Activated CD4-positive, CD25-positive, alpha-beta regulatory T cell treated with anti-CD3 and anti-CD28 coated beads, Interleukin-2, amount 50 U/mL, for 72 hours (primary cell): ENCODE results near the gene CFAP46.
"Not testable (repeated sequence)": the region's sequence is repeated elsewhere in the genome, so short reads cannot be mapped to it uniquely, and the experiment has no call there.

Source experiments
- DNase-seq: peaks from one replicate; pipeline ENCODE4 v3.0.0; 2021

CFAP46 gene

DNA sequence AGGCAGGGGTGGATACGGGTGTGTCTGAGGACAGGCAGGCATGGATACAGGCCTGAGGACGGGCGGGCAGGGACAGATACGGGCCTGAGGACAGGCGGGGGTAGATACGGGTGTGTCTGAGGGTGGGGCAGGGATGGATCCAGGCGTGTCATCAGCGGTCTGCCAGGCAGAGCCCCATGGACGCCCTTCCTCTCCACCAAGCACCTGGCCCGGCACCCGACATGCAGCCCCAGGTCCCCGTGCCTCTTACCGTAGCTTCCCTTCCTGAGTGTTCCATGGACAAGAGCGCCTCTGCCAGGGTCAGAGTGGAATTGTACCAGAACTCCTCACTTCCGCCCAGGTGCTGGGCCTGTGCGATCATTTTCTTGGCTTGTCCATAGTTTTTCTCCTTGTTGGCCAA lies 81.8 kb downstream of the CFAP46 start:
- peak; percentile 12 for DNase-seq

DNA sequence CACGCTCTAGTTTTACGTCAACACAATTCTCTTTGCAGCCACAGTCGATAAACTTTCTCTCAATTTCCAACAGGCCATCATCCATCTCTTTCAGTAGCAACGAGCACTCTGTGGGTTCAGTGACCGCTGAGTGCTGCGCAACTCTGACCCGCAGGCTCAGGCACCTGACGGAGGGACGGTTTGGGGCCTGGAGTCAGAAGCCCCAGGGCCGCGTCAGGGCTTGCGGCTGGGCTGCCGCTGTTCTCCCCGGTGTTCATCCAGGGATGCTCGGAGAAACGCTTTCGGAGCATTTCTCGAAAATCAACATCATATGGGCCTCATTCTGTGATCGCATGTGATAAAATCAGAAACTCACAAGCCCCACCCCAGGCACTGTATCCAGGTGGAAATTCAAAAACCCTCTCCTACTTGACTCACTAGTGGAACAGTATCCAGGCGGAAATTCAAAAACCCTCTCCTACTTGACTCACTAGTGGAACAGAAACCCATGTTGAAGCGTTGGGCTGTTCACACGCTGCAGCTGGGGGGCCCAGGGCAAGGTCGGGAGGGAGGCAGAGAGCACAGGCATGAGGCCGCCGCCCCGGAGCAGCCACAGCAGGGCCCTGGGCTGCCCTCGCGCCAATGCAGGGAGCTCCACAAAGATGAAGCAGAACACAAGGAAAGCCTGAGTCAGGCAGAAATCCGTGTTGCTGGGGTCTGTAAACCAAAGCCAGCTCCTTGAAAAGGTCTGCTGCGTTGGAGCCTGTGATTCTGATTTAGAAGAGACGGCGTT lies 83.1 kb downstream of the CFAP46 start:
- peak; percentile 7 for DNase-seq

DNA sequence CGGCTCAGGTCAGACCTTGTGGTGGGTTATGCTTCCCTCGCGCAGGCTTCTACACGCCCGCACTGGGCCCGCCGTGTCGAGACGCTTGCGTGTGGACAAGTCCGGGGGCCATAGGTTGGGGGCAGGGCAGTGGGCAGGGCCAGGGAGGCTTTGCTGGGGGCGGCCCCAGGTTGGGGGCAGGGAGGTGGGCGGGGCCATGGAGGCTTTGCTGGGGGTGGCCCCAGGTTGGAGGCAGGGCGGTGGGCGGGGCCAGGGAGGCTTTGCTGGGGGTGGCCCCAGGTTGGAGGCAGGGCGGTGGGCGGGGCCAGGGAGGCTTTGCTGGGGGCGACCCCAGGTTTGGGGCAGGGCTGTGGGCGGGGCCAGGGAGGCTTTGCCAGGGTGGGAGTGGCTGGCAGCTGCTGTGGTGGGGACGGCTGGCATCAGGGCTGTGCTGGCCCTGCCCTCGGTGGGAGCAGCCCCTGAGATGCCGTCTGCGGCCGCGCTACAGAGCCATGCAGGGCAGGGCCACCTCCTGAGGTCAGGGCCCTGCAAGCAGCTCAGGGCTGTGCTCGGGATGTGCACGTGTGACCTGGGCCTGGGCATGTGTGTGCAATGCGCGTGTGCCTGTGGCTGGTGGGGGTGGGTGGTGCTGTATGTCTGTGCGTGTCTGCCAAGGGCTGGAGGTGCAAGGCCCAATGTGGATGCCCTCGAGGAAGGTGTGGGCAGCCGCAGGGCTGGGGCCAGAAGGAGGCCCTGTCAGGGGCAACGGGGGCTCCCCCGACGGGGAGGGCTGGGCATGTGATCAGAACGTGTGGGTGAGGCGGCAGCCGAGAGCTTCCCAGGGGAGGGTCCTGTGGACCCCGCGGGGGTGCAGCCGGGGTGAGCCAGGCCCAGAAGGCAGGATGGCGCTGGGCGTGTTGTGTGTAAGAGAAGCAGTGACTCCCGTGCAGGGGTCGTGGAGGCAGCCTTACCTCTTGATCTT lies 84.0 kb downstream of the CFAP46 start:
- peak; percentile 24 for DNase-seq

DNA sequence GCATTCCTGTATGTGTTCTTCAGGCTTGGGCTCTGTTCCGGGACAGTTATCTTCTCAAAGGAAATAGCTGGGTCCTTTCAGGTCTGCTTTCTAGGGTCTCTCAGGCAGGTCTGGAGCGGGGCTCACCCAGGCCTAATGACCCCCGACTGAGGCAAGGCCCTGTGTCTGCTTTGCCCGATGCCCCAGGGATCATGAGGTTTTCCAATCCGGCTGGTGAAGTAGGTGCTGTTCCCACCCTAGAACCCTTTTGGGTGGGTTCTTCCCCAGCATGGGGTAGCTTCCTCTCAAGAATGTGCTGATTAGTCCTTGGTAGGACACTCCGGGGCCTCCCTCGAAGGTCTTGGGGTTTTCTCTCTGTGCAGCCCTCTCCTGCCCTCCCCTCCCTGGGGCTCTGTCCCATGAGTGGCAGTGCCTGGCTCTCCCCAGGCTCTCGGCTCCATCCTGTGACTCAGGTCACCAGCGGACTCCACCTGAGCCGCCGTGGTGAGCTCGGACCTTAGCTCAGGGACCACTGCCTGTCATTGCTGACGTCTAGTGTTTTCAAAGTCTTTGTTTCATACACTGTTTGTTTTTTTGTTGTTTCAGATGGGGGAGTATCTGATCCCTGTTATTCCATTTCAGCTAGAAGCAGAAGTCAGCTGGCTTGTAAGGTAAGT lies 85.4 kb downstream of the CFAP46 start:
- peak; percentile 14 for DNase-seq

DNA sequence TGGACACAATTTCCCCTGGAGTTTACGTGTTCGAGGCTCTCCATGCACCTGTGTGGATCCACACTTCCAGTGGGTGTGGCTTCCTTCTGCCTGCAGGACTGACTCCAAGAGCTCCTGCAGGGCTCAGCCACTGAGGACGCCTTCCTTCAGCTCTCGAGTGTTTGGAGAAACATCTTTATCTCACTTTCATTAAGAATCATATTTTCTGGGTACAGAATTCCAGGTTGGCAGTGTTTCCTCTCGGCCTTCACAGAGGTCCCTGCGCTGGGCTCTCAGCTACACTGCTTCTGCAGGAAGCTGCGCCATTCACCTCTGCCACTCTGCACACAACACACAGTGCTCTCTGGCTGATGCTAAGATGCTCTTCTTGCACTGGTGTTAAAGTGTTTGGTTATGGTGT lies 86.5 kb downstream of the CFAP46 start:
- DNase-seq: peak; percentile 3

DNA sequence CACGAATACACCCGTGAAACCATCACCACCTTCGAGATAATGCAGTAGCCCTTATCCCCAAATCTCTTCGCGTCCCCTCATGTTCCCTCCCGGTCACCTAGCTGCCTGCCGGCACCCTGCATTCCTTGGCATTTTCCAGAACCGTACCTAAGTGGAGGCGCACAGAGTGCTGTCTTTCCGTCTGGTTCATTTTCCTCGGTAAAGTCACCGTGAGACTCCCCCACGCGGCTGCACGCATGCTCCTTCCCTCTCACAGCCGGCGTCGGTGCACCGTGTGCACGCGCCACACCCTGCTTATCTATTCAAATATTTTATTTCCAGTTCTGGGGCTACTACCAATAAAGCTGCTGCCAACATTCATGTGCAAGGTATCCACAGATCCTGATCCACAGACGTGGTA lies 90.9 kb downstream of the CFAP46 start:
- DNase-seq: peak; percentile 26

DNA sequence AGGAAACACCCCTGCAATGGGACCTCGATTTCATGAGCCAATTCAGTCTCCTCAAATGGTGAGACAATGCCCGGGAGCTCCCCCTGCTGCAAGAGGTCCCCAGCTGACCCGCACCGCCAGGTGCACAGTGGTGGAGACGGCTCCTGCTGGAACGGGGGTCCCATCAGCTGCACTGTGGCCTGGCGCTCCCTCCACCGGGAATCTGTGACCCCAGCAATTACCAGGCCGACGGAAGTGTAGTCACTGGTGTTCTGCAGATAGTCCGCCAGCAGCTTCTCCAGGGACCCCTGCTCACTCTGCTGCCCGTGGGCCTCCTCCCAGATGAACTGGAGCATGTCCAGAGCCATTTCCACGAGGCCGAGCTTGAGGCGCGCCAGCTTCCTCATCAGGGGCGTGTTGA lies 91.5 kb downstream of the CFAP46 start:
- DNase-seq: peak; percentile 12

DNA sequence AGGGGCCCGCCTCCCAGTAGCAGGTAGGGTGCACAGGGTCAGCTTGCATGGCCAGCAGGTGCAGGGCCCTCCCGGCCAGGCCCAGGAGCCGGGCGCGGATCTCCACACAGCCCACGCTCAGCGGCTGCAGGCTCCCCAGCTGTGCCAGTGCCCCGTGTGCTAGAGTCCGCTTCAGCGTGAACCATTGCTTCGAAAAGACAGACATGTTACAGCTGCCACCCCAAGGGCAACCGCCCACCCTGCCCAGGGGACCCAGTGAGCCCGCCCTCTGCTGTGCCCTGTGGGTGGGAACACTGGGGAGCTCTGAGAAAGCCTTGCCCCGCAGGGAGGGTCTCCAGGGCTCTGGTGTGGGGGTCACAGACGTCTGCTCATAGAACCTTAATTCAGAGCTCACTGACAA lies 92.1 kb downstream of the CFAP46 start:
- no peak for DNase-seq

DNA sequence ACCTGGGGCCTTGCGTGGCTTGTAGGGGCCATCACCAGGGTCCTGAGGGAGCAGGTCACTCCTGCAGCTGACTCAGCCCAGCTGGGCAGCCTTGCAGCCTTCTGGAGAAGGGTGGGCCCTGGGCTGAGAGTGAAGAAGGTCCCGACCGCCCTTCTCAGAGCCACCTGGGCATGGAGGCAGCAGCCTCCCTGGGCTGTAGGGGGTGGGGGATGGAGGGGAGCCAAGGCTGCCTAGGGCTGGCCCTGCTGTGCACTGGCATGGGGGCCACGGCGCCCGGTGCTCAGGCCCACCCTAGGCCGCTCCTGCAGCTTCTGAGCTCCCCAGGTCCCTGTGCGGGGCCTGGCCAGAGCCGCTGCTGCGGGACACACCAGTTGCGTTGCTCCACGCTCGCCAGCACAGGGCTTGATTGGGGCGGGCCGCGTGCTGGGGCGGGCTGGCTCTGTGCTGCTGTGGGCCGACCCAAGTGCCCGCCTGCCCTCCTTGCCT lies 92.8 kb downstream of the CFAP46 start:
- DNase-seq: peak; percentile 25

DNA sequence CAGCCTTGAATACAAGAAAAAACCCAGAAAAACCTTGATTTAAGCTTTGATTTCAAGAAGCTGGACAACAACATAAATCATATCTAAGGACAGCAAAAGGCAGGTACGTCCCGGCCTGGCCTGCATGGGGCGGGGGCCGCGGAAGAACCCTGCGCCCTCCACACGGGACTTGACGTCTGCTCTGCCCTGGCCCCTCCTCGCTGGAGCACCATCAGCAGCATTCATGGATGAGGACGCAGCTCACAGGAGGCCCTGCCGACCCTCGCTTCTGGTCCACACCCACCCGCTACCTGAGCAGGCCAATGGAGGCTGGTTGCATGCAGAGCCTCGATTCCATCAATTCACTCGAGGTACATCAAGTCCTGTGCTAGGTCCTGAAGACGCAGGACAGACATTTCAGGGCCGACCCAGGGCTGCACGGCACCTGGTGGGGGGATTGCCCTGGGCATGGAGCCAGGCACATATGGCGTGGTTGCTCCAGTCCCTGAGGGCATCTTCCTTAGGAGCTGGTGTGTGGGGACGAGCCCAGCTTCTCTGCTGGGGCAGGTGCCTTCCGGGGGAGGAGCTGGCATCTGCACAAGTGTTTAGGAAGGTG lies 93.3 kb downstream of the CFAP46 start:
- DNase-seq: peak; percentile 14

DNA sequence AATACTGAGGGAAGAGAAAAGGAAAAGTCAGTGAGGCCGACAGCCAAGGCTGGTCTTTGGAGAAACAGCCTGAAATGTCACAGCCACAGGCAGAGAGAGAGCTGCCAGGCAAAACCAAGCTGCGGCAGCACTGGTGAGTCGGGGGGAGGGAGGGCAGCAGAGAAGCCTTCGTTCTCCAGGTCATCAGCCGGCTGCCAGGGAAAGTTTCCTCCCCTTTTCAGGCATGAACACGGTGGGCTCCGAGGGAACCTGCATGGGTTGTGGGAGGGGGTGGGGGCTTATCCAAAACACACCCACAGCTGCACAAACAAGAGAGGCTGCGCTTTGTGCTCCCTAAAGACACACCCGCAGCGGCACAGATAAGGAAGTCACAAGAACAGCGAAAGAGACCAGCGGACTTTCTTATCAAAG lies 94.1 kb downstream of the CFAP46 start:
- DNase-seq: no peak

DNA sequence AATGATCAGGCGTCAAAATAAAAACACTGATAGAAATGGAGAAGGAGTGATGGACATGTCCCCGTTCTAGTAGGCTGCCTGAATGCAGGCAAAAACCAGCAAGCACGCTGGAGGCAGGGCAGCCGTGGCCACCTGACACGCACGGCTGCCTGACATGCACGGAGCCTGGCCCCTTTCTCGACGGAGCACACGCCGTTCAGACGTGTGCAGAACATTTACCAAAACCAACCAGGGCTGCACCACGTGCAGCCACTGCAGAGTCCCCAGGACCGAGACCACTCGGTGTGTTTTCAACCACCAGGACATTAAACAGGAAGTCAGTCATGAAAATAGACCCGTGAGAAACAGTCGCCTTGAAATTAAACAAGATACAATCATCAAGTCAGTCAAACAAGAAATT lies 94.5 kb downstream of the CFAP46 start:
- no peak for DNase-seq

DNA sequence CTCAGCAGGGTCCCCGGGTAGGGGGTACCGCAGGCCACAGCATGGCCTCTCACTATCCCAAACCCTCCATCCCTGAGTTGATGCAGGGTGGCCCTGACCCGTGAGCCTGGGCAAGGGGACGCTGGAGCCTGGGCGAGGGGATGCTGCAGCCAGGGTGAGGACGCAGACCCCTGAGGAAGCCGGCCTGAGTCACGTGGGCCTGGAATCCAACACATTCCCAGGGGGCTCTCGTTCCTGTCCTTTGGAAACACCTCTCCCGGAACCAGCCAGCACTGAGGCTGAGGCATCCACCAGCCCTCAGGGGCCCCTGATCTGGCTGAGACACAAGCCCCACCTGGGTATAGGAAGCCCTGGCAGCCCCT lies 95.0 kb downstream of the CFAP46 start:
- DNase-seq: no peak

DNA sequence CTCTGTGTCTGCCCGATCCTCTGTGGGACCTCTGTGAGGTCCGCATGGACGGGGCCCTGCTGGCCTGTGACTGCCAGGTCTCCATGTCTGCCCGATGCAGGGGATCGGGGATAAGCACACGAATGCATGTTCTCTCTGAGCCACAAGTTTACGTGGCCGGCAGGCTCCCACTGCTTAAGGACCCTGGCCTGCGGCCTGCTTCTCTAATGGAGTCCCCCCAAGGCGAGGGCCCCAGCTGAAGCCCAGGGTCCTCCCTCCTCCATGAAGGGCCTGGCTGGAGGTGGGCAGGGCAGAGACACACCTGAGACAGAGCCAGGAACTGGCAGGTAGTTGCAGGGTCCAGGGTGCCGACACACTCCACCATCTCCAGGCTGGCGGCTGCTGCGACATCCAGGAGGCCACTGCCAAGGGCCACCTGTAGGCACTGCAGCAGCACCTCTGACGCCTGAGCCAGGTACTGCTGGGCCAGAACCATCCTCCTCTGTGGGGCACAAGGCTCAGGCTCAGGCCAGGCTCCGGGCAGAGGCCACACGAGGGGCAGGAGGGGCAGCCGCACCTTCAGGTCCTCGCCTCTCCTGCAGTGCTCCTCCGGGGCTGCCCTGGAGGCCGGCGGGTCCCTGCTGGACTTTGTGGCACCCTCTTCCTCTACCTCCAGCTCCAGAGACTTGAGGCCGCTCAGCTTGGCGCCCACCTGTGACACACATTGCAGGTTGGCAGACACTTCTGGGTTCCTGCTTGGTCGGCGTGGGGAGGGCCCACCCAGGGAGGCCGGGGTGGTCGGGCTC lies 95.5 kb downstream of the CFAP46 start:
- DNase-seq: peak; percentile 21

DNA sequence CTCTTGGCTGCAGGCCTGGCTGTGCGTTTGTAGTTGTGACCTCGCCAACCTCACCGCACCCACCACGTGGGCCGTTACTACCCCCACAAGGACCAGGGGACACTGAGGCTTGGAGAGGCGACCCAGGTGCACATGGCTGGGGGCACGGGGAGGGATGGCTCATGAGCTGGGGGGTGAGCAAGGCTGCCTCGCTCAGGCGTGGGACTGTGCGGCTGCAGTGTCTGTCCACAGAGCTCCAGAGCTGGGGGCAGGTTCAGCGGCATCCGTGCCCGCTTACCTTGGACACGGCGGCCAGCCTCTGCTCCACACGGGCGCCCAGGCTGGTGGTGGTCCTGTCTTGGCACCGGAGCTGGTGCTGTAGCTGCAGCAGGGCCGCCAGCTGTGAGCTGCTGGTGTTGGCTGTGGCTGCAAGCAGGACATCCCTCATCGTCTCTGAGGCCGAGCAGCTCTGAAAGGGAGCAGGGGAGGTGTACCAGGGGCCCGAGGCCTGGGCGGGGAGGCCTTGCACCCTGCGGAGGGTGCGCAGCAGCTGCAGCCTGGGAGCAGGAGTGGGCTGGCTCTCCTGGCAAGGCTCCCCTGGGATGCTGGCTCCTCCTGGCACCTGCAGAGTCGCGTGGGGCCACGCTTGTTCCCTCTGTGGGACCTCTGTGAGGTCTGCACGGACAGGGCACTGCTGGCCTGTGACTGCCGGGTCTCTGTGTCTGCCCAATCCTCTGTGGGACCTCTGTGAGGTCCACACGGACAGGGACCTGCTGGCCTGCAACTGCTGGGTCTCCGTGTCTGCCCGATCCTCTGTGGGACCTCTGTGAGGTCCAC lies 96.4 kb downstream of the CFAP46 start:
- DNase-seq: no peak

DNA sequence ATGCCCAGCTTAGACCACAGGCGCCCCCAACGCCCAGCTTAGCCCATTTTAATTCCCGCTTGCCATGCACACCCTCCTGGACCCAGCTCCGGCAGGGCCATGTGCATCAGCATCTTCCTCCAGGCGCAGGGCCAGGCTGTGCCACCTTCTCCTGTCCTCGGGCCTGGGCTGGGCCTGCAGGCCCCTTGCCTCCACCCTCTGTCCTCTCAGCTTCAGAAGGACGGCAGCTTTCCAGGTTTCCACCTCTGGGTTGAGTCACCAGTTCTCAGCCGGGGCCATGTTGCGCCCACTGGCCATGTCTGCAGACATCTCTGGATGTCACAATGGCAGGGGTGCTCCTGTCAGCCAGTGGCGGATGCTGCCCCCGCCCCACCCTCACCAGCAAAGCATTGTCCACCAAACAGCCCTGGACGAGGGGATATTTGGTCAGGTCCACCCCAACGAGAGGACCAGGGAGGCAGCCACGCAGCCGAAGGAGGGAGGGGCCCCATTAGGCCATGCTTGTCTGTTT lies 97.3 kb downstream of the CFAP46 start:
- no peak for DNase-seq

DNA sequence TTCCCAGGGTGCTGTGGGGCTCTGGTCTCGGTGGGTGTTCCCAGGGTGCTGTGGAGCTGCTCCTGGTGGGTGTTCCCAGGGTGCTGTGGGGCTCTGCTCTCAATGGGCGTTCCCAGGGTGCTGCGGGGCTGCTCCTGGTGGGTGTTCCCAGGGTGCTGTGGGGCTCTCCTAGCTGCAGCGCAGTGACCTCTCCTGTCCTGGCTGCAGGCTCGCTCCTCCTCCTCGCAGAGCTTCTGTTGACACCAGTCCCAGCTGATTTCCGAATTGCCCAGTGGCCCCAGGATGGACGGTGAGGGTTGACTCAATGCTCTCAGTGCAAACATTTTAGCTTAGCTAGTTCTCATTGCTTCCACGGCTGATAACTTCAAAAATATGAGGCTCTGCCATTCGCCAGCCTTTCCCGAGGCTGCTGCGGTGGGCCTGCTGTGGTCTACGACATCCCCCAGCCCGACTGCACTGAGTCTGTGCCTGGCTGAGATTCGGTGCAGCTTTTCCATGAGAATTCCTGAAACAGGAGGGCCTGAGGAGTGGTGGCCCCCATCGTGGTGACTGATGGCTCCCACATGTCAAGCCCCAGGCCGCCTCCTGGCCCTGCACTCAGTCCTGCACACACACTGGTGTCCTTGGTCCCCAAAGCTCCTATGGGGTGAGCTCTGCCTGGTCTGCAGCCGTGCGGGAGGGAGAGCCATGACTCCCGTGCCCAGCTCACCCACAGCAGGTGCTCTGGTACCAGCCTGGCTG lies 98.1 kb downstream of the CFAP46 start:
- DNase-seq: no peak

DNA sequence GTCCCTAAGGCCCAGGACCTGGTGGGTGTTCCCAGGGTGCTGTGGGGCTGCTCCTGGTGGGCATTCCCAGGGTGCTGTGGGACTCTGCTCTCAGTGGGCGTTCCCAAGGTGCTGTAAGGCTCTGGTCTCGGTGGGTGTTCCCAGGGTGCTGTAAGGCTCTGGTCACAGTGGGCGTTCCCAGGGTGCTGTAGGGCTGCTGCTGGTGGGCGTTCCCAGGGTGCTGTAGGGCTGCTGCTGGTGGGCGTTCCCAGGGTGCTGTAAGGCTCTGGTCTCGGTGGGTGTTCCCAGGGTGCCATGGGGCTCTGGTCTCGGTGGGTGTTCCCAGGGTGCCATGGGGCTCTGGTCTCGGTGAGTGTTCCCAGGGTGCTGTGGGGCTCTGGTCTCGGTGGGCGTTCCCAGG lies 99.1 kb downstream of the CFAP46 start:
- not testable (repeated sequence) for DNase-seq

DNA sequence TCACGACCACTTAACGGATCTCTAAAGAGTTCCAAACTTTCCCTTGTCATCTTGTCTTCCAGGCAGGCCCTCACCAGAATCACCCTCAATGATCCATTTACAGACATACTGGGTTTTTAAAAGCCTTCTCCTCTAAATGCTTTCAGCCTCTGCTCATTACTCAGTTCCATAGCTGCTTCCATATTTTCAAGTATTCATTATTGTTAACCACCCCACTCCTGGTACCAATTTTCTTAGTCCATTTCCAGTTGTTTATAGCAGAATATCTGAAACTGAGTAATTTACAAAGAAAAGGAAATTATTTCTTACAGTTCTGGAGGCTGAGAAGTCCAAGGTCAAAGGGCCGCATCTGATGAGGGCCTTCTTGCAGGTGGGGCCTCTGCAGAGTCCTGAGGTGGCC lies 100.0 kb downstream of the CFAP46 start:
- no peak for DNase-seq

DNA sequence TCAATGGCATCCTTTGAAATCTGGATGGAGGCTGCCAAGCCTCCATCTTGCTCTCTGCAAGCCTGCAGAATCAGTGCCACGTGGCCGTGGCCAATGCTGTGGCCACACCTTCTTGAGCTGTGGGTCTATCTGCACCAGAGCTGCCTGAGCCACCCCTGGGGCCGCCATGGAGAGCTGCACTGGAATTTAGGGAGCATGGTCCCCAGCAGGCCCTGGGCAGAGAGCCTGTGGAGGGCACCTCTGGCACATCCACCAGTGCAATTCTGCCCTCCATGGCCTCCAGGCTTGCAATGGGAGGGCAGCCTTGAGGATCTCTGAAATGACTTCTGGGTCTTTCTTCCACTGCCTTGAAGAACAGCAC lies 100.8 kb downstream of the CFAP46 start:
- DNase-seq: no peak
